WERI-Rb-1 (cell line): ENCODE data around the gene NAALADL2.

Source experiments
- DNase-seq: peaks from one replicate; pipeline ENCODE4 v3.0.0-alpha.2; 2020
- H3K27ac ChIP-seq: fragments of 250-450 bp; sonication (Bioruptor Pico); 2 replicates; pipeline ENCODE4 v1.5.1; 2020; ENCODE audit warnings: mild to moderate bottlenecking, moderate library complexity
- H3K27me3 ChIP-seq: fragments of 250-450 bp; sonication (Bioruptor Pico); 2 replicates; pipeline ENCODE4 v1.5.1; 2021; ENCODE audit warnings: mild to moderate bottlenecking, low read depth, moderate library complexity; ENCODE audit not compliant: insufficient read depth, severe bottlenecking
- H3K36me3 ChIP-seq: fragments of 250-450 bp; sonication (Bioruptor Pico); 2 replicates; pipeline ENCODE4 v1.5.1; 2020; ENCODE audit warnings: mild to moderate bottlenecking, moderate library complexity
- H3K4me3 ChIP-seq: 2 replicates; pipeline ENCODE4 v1.5.1; 2011; ENCODE audit warnings: low read depth, mild to moderate bottlenecking, control low read depth, low read length
- H3K9me3 ChIP-seq: fragments of 250-450 bp; sonication (Bioruptor Pico); 2 replicates; pipeline ENCODE4 v1.5.1; 2021; ENCODE audit warnings: mild to moderate bottlenecking, moderate library complexity; ENCODE audit not compliant: severe bottlenecking
- CTCF ChIP-seq: IDR thresholded peaks from 2 replicates; pipeline ENCODE4 v1.5.1; 2011; ENCODE audit warnings: low read depth, mild to moderate bottlenecking, control low read depth, inconsistent platforms, low read length

Gene NAALADL2

GRCh38 chr3:174869448-174869847 lies 10.3 kb downstream of the NAALADL2 start:
- TF ChIP-seq CTCF, result no peak
- H3K9me3 ChIP-seq, result no peaks in the 10 kb centered on the region
- no peaks in the 10 kb centered on the region for H3K36me3 ChIP-seq
- no peak for DNase-seq
- no peaks in the 10 kb centered on the region for H3K27me3 ChIP-seq
- H3K27ac ChIP-seq, result no peak overlapping the region
- H3K4me3 ChIP-seq, result no peak overlapping the region

GRCh38 chr3:174873832-174874657 lies 14.9 kb downstream of the NAALADL2 start:
- Histone ChIP-seq H3K27me3 (no peaks in the 10 kb centered on the region), H3K36me3 (no peaks in the 10 kb centered on the region), H3K27ac (no peak overlapping the region), H3K4me3 (no peak overlapping the region), H3K9me3 (peaks cover 2% of the 10 kb centered on the region)
- no peak for TF ChIP-seq CTCF
- DNase-seq, result no peak

GRCh38 chr3:174882789-174883188 lies 23.7 kb downstream of the NAALADL2 start:
- Histone ChIP-seq H3K27me3 (no peaks in the 10 kb centered on the region), H3K9me3 (peaks cover 2% of the 10 kb centered on the region), H3K27ac (no peak overlapping the region), H3K36me3 (no peaks in the 10 kb centered on the region), H3K4me3 (no peak overlapping the region)
- TF ChIP-seq CTCF, result no peak
- DNase-seq, result no peak

- Histone ChIP-seq H3K36me3 (no peaks in the 10 kb centered on the region), H3K27me3 (no peaks in the 10 kb centered on the region), H3K9me3 (peaks cover under 1% of the 10 kb centered on the region), H3K27ac (no peak overlapping the region), H3K4me3 (no peak overlapping the region)
- DNase-seq, result no peak
- no peak for TF ChIP-seq CTCF
Observed at GRCh38 chr3:174883881-174884675, 24.9 kb downstream of the NAALADL2 start.

- Histone ChIP-seq H3K36me3 (no peaks in the 10 kb centered on the region), H3K27ac (no peak overlapping the region), H3K4me3 (no peak overlapping the region), H3K27me3 (no peaks in the 10 kb centered on the region), H3K9me3 (no peaks in the 10 kb centered on the region)
- TF ChIP-seq CTCF, result no peak
- DNase-seq, result no peak
Observed at GRCh38 chr3:174884776-174885568, 25.8 kb downstream of the NAALADL2 start.
